Measurements from ENCODE around the gene SLC14A1.
"Not testable (repeated sequence)": the region's sequence is repeated elsewhere in the genome, so short reads cannot be mapped to it uniquely, and the experiment has no call there.

Gene SLC14A1

GRCh38 chr18:45757005-45757404 is 33.0 kb downstream of the SLC14A1 start:
- no peak for DNase-seq (ENCODE audit: low read depth)

- not testable (repeated sequence) for DNase-seq (ENCODE audit: low read depth)
These were observed 33.7 kb downstream of the SLC14A1 start for GRCh38 chr18:45757644-45758043.

- no peak for DNase-seq (ENCODE audit: low read depth)
These were observed 36.6 kb downstream of the SLC14A1 start for GRCh38 chr18:45760462-45761036.

- DNase-seq (ENCODE audit: low read depth) = no peak
These were observed 37.6 kb downstream of the SLC14A1 start for GRCh38 chr18:45761512-45762114.

GRCh38 chr18:45764000-45764686 is 40.2 kb downstream of the SLC14A1 start:
- DNase-seq (ENCODE audit: low read depth) = no peak

GRCh38 chr18:45765796-45766195 is 41.8 kb downstream of the SLC14A1 start:
- no peak for DNase-seq (ENCODE audit: low read depth)

- DNase-seq (ENCODE audit: low read depth) = no peak
These were observed 47.9 kb downstream of the SLC14A1 start for GRCh38 chr18:45771587-45772480.

- DNase-seq (ENCODE audit: low read depth) = no peak
These were observed 50.1 kb downstream of the SLC14A1 start for GRCh38 chr18:45774065-45774521.

GRCh38 chr18:45775241-45775676 is 51.3 kb downstream of the SLC14A1 start:
- DNase-seq (ENCODE audit: low read depth) = peak; percentile 68

- no peak for DNase-seq (ENCODE audit: low read depth)
These were observed 51.8 kb downstream of the SLC14A1 start for GRCh38 chr18:45775743-45776142.

- DNase-seq (ENCODE audit: low read depth) = no peak
These were observed 53.4 kb downstream of the SLC14A1 start for GRCh38 chr18:45777393-45777792.

- peak; percentile 71 for DNase-seq (ENCODE audit: low read depth)
These were observed 56.6 kb downstream of the SLC14A1 start for GRCh38 chr18:45780568-45780967.

- DNase-seq (ENCODE audit: low read depth) = no peak
These were observed 58.7 kb downstream of the SLC14A1 start for GRCh38 chr18:45782662-45783061.

GRCh38 chr18:45783097-45784075 is 59.4 kb downstream of the SLC14A1 start:
- DNase-seq (ENCODE audit: low read depth) = no peak

- DNase-seq (ENCODE audit: low read depth) = no peak
These were observed 61.2 kb downstream of the SLC14A1 start for GRCh38 chr18:45785134-45785533.

- DNase-seq (ENCODE audit: low read depth) = no peak
These were observed 63.0 kb downstream of the SLC14A1 start for GRCh38 chr18:45786941-45787340.

- no peak for DNase-seq (ENCODE audit: low read depth)
These were observed 63.4 kb downstream of the SLC14A1 start for GRCh38 chr18:45787346-45787745.

- no peak for DNase-seq (ENCODE audit: low read depth)
These were observed 64.9 kb downstream of the SLC14A1 start for GRCh38 chr18:45788861-45789260.

GRCh38 chr18:45792506-45793263 is 68.7 kb downstream of the SLC14A1 start:
- DNase-seq (ENCODE audit: low read depth) = no peak

GRCh38 chr18:45793264-45793965 is 69.4 kb downstream of the SLC14A1 start:
- DNase-seq (ENCODE audit: low read depth) = peak; percentile 83

All from fibroblast of the conjunctiva (primary cell).